Measurements from ENCODE around the gene PDLIM3.
"Not testable (repeated sequence)": the region's sequence is repeated elsewhere in the genome, so short reads cannot be mapped to it uniquely, and the experiment has no call there.

PDLIM3 gene

DNA sequence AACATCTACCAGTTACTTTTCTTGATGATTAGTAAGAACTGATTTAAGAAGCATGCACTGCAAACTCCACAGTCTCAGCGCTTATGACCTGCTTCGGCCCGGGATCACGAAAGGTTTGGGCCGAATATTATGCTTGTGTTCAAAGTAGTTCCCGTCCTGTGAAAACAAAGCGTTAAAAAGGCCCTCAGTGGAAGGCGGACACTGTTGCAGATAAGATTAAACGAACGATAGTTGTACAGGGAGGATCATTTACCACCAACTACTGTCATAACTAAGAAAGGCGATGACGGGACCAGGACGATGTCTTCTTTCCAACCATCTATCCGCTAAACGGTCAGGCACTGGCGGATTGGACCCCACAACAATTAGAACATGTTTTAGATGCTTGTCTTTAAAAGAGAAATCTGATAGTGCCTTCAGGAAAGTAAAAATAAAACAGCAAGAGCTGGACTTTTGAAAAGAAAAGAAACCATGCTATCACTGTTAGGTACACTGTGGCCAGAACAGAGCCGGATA is 21.1 kb downstream of the PDLIM3 start:
- no peak for DNase-seq

DNA sequence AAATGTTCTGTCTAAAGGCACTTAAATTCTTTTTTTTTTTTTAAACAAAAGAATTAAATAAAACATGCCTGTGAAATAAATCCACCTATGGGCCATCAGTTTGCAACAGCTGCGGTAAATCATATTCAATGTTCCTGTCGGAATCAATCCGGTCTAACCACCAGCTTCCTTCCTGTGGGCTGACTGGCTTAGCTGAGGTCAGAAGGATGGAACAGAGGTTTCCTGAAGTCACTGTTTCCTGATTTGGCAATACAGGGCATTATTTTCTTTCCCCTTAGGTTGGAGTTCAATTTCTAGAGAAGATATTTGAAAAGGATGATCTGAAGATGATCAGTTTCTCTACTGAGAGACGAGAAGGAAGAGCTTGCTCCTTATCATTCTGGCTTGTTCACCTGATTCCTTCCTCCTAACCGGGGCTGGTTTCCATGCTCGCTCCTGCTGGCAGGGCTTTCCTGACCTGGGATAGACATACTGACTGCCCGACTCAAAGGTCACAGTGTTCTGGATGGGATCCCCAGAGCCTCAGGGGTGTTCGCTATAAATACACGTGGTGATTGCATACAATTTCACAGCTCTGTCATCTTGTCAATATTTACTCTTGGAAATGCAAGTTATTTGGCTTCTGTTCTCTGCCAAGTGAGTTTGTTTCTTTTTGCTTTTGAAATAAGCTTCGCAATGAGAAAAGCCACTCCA is 21.7 kb downstream of the PDLIM3 start:
- DNase-seq, result peak in 1 of 2 donors; percentile 30

DNA sequence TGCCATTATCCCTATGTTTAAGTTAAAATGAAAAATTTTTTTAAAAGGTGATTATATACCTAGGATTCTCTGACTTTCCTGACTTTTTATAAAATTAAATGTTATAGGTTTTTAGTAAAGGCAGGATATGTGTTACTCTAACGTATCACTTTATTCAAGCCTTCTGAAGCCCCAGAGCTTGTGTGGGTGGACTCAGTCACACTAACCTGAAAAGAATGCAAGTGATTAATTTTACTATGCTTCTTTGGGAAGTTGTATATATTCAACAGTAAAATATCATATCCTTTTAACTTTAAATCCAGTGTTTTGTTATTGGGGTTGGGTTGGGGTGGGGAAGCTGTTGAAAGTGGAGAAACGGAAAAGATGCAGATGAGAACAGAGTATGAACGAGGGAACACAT is 22.8 kb downstream of the PDLIM3 start:
- no peak for DNase-seq

DNA sequence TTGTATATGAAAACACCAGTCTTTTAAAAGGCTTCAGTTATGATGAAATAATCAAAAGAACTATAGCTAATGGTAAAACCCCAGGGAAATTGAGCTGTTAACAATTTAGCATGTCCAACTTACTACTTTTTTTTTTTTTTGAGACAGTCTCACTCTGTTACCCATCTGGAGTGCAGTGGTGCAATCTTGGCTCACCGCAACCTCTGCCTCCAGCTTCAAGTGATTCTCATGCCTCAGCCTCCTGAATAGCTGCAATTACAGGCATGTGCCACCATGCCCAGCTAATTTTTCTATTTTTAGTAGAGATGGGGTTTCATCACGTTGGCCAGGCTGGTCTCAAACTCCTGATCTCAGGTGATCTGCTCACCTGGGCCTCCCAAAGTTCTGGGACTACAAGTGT is 24.1 kb downstream of the PDLIM3 start:
- DNase-seq, result not testable (repeated sequence)

DNA sequence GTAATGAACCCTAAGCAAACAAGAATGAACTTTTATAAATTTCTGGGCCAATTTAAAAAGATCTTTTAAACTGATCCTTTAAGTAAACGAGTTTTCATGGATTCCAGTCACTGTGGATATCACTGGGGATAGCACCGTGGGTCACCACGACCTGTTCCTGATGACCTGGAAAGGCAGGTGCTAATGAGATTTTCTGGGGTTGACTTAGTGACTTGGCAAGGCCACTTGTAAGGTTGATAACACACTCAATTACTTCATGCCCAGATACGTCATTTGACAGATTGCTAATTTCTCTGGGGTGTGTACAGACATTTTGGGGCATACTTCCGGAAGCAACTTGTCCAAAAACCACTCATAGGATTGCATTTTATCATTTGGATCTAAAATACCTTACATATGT is 24.5 kb downstream of the PDLIM3 start:
- no peak for DNase-seq

DNA sequence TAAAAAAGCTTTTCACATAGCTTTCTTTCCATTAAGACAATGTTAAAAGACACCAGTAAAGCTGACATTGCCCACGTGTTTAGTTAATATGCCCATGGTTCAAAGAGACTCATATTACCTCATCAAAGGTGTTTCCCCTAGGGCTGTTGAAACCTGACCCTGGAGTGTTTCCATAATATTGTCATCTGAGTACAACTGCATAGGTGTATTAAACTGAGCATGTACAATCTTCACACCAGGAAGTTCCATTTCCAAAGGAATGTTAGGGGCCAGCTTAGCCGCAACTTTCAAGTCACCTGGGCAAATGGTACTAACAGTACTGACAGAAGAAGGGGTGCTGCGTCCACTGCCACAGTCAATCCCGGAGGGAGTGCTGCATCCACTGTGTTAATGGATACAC is 27.1 kb downstream of the PDLIM3 start:
- no peak for DNase-seq

DNA sequence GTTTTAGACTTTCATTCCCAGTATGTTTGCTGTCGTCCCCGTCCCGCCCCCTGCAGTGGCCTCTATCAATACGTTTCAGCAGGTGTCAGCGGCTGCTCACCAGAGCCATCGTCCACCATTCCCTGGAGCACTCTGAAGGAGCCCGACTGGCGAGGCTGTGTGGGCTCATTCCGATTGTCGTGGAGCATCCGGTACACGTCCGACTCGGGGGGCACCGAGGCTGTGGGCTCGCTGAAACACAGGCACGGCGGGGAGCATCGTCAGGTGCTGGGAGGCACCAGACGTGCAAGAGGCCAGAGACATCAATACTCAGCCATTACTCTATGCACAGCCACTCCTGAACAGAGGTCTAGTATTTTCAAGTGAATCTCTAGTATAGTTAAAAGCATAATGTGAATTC is 28.9 kb downstream of the PDLIM3 start:
- DNase-seq, result no peak

DNA sequence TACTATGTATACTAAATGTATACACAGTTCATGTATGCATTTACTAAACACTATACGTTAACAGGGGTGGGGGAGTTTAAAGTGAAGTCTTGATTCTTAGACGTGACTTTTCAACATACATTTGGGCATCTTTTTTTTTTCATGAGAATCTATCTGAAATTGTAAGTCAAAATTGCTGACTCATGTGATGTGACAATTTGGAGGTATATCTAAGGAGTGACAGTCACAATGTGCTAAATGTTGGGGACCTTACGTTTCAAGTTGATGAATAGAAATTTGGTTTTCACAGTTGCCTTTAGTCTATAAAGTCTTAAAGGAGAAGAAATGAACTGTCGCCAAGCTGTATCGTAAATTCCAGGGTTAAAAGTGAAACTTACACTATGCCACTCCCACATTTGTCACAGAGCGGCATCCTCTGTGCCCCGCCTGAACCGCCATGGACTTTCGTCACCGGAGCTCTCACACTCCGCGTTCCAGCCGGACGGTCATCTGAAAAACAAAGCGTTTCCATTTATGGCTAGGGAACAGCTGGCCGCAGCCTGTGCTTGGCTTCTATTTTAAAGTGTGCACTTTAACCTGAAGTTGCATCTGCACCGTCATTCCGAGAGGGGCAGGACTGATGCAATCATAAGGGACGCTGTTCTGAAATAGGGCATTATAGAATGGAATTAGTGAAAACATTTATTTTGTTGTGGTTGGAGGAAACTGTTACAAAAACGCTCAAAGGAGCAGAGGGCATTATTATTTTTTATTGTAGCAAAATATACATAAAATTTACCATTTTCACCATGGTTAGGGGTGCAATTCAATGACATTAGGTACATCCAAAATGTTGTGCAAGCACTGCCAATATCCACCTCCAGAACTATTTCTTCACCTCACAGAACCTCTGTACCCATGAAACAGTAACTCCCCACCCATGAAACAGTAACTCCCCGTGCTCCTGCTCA is 30.9 kb downstream of the PDLIM3 start:
- no peak for DNase-seq

DNA sequence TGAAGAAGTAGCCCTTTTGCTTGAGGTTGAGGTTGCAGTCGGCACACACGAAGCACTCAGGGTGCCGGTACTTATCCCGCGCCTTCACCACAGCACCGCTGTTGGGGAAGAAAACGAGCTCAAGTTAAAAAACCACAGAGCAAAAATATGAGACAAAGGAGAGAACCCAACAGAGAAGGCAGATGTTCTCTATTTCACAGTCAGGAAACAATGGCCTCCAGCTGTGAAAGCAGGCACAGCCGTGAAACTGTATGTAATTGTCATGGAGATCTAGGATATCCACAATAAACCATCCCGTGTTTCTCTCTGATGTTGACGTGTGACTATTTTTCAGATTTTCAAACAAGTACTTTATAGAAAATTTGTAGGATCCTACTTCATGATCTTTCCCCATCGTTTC is 32.9 kb downstream of the PDLIM3 start:
- no peak for DNase-seq

DNA sequence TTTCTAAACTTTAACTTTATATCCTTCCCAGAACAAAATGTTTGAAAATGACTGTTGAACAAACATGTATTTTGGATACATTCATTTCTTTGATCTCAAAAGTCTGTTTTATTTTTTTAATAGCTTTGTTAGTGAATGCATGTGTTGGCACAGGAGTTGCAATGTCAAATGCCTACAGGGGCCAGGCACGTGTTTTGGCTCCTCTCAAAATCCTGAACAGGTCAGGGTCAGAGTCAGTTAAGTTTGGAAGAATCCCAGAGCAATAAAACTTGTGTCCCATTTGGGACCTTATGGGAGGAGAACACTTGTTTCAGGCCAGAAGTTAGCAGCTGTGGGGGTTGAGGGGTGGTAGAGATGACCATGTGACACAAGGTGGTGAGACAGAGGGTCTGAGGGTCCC is 34.7 kb downstream of the PDLIM3 start:
- DNase-seq, result no peak

DNA sequence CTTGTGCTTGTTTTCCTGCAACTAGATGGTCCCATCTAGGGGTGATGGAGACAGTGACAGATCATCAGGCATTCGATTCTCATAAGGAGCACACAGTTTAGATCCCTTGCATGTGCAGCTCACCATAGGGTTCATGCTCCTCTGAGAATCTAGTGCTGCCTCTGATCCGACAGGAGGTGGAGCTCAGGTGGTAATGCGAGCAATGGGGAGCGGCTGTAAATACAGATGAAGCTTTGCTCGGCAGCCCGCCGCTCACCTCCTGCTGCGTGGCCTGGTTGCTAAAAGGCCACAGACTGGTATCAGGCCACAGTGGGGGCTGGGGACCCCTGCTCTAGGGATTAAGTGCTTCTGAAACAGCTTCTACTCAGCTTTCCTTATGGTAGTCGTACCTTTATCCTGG is 35.3 kb downstream of the PDLIM3 start:
- no peak for DNase-seq

DNA sequence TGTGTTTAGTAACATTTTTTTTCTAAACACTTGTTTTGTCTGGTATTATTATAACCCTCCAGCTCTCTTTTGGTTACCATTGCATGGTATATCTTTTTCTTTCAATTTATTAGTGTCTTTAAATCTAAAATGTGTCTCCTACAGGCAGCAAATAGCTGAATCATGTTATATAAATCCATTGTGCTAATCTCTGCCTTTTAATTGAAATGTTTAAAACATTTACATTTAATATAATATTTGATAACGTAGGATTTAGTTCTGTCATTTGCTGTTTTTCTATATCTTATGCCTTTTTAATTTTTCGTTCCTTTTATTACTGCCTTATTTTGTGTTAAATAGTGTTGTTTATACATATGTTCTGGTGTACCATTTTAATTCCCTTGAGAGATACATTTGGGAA is 46.7 kb downstream of the PDLIM3 start:
- DNase-seq, result no peak

DNA sequence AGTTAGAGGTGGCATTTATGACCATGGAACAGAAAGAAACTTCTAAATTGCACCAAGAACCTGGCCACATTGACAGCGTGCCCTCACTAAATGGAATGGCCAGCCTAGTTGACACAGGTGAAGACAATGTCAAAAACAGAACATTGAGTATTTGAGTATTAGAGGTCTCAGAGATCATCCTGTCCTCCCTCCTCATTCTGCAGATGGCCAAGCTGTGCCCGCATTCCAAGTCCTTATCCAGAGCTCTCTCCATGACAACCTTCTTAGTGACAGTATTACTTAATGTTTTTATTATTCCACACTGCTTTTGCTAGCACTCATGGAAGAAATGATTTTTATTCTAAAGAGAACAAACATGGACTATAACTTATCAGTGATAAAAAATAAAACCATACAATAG is 53.9 kb downstream of the PDLIM3 start:
- DNase-seq, result no peak

DNA sequence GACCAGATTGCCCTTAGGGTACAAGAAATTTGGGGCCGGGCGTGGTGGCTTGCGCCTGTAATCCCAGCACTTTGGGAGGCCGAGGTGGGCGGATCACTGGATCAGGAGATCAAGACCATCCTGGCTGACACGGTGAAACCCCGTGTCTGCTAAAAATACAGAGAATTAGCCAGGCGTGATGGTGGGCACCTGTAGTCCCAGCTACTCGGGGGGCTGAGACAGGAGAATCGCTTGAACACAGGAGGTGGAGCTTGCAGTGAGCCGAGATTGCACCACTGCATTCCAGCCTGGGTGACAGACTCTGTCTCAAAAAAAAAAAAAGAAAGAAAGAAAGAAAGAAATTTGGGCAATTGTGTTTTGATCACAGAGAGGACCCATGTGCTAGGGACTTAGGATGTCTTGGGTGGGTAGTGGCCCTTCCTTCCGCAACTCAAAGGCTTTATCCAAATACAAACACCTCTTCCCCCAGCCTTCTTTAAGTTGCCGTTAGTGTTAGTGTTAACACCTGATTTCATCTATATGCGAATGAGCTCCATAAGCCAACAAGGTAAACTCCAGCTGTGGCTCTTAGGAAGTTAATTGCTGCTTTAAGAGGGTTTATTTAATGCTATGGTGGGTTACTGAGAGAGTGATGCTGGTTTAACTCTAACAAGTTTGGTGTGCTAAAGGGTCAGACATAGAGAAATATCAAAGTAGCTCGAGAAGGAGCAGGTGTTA is 55.1 kb downstream of the PDLIM3 start:
- no peak for DNase-seq

DNA sequence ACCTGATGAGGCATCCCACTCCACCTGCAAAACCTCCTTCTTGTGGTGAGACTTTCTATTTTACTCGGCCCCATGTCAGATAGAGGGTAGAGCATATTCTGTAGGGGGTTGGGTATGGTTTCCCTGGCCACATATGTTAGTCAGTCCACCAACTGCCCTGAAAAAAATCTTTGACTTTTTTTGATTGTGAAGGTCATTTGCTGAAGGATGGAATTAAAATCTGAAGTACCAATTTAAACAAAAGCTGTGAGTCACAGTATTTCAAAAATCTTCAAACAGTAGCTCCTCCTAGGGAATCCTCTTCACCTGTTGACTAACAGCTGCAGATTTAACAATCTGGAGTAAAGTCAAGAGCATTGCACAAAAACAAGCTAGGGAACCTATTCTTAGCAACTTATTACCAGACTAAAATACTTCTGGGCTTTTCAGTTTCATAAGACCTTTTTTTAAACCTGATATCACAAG is 55.8 kb downstream of the PDLIM3 start:
- no peak for DNase-seq

DNA sequence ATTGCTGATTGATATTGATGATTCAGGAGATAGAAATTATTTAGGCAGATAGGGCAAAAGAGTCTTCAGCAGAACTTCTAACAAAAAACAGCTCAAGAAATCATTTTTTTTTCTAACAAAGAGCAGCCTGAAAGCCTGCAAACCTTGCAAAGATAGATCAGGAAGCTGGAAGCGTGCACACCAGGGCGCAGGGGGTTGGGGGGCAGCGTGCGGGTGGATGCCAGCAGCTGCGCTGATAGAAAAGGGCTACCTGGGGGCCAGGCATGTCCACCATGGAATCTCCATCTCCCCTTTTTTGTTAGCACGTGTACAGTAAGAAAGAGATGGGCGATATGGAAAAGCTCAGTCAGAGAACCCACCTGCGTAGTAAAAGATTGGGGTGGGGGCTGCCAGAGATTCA is 62.1 kb downstream of the PDLIM3 start:
- DNase-seq, result no peak

DNA sequence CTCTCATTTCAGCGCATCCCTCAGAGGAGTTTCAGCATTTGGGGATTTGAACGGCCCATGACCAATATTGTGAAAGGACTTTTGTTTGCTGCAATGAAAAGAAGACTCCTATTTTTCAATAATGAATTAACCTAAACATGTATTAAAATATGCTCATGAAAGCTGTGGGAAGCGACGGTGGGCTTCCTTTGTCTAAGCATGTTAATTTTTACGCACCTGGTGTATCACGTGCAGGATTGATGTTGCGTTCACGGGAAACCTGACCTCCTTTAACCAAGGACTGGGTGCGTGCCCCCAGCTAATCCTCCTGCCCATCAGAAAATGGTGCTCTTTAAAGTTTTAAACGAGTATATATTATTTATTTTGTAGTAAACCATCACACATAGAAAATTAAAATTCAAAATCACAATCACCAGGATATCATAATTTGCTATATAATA is 63.2 kb downstream of the PDLIM3 start:
- no peak for DNase-seq

DNA sequence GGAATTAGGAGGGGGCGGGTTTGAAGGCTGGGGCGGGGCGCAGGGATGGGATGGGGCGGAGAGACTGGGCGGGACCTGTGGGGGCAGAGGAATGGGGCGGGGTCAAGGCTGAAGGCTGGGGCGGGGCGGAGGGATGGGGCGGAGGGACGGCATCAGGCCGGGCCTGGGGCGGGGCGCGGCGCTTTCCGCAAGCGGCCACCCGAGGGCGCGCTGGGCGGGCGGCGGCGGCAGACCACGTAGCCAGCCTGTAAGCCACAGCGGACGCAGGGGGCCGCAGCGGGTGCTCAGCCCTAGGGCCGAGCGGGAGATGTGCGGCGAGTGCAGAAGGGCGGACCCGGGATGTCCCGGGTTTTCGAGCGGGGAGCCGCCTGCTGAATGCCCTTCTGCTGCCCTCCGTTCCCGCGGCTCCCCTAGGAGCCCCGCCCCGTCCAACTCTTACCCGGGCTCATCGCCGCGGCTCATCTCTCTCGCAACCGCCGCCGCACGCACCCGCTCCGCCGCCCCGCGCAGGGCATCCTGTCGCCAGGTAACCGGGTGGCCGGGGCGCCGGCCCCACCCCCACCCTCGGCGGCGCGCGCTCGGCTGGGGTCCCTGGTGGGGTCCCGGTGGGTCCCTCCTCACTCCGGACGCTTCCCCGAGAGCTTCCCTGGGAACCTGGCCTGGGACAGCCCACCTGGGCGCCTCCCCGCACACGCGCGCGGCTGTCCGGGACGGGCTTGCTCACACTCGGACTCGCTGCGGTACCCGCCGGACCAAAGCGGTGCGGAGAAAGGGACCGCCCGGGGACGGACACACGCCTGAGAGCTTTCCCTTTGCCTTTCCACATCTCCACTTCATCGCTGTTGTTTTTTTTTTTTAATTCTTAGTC is 63.8 kb downstream of the PDLIM3 start, which contains the start of gene CCDC110:
Gene CCDC110, minus strand, starts transcription at position 499 of the 868 bp plus-strand sequence. Its CDS starts 50 bp downstream, at position 449.
- peak; percentile 89 to 92 for DNase-seq

DNA sequence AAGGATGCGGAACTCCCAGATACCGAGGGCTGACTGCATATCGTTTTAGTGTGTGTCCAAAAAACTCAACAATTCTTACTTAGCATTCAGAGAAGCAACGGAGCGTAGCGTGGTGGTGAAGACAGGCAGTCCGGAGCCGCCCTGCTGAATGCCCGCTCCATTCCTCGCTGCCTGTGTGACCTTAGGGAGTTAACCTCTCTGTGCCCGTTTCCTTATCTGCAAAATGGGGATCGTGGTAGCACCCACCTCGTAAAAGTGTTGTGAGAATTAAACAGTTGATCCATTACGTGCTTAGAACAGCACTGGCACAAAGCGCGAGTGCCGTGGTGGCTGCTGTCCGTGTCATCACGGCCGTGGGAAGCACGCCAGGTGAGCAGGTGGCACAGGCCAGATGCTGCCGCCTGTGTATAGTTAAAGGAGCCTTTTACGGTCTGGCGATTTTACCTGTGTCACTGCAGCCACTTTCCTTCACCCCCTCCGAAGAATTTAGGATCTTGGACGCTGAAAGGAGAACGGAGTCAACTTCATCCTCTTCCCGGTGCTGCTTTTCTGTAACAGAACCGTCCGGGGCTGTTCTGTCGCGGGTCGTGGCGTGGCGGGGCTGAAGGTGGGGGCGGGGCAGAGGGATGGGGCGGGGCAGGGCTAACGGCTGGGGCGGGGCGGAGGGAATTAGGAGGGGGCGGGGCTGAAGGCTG is 64.7 kb downstream of the PDLIM3 start:
- DNase-seq, result peak; percentile 36 to 62

DNA sequence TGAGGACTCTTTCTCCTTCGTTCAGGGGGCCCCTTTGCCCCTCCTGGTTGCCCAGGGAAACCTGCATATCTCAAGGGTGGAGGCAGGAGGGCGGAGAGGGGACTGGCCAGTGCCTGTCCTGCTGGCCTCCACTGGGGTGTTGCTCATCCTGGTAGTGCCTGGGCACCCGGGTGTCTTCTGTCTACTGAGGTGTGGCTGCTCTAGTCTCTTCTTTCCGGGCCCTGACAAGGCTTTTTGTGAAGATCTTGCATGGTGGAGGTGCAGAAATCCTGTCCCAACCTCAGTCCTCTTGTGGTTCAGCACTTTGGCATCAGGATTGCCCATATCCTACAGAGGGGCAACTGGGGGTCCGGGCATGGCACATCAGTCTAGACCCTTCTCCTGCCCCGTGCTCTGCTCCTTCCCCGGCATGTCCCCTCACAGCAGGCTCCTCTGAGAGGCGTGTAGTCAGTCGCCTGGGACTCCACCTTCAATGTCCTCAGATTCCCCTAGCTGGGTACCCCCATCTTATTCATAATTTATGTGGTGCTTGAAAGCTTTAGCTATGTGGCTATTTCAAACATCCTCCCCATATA is 65.6 kb downstream of the PDLIM3 start:
- DNase-seq, result no peak

DNA sequence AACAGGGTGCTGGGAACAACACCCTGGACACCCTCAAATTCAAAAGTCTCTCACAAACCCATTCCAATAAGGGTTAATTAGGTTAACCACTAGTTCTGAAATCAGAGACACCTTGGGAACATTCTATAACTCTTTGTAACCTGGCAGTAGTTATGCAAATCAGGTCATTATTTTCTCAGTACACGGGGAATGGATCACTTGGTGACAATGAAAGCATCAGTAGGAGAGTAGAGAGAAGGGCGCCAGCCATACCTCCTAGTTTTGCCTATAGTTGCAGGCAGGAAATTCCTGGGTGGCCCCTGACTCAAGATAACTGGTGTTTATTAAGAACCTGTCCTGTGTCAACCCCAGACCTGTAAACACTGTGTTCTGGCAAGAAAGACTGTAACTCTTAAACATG is 66.3 kb downstream of the PDLIM3 start:
- no peak for DNase-seq
